Stimulated activated CD4-positive, alpha-beta T cell treated with anti-CD3 and anti-CD28 coated beads, Interleukin-12 subunit alpha, Interleukin-12 subunit beta, amount 100 ng/mL, for 24 hours (primary cell): ENCODE results near the gene CACNA2D2.

Experiments
- DNase-seq, 2 experiments: peaks; one replicate each; pipeline ENCODE4 v3.0.0-alpha.2; 2020; ENCODE audit warnings: low read depth in 2 of 2

Gene CACNA2D2

GRCh38 chr3:50502225-50502583 lies 1.2 kb downstream of the CACNA2D2 start:
- DNase-seq = no peak

DNA sequence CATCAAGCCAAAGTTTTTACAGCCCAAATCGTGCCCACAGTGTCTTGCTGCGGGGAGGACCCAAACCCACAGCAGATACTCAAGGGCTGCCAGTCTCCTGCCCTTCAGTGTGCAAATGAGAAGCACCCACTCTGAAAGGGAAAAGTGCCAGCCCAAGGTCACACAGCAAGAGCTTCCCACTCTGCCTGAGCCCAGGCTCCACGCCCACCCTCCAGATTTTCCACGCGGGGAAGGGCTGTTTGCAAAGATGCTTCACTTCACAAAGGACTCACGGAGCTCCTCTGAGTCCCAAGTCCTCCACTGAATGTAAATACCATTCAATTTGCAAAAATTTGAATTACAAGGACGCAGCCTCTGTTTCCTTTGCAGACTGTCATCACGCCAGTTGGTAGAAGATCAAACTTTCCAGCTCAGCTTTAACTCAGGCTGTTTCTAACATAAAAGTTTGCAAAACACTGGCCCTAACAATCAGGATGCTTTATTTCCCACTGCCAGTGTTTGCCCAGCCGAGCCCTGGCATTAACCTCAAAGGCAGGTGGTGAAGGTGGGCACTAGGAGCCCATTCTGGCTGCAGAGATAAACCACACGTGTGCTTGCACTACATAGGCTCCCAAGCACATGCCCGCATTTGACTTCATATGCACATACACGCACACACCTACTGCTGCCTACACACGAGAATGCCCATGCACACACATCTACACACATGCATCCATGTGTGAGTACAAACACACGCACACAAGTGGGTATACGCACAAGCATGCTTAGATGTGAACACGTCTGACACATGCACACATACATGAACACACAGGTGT lies 7.6 kb downstream of the CACNA2D2 start:
- no peak for DNase-seq

- DNase-seq = no peak
Measured at GRCh38 chr3:50494126-50494525, 9.3 kb downstream of the CACNA2D2 start.

DNA sequence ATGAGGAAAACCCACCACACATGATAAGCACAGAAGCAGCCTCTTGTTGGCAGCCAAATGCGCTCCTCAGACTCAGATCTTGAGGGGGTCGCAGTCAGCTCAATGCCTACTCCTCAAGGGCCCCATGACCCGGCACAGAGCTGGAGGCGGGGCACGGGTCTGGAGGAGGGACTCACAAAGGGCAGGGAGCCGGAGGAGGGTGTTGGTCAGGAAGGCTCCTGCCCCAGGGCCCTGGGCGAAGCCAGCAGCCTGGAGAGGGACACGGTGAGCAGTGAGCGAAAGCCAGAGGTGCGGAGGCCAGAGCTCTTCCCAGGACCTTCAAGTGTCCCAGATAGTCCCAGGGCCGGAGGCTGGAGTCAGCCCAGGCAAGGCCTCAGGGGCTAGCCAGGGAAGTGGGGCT lies 9.8 kb downstream of the CACNA2D2 start:
- no peak for DNase-seq

DNA sequence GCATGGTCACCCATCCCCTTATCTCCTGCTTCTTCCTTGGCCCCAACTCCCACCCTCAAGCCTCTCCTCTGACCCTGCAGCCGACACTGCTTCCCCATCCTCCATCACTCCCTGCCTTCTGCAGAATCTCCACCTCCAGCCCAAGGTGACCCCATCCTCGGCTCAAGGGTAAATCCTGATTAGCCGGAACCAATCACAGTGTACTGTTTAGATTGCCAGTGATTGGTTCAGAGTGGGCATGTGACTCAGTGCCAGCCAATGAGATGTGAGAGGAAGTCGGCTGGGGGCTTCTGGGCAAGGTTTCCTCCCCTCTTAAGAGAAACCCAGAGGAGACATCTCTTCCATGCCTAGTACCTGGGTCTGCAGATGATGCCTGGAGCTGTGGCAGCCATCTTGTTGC lies 10.3 kb downstream of the CACNA2D2 start:
- no peak for DNase-seq

DNA sequence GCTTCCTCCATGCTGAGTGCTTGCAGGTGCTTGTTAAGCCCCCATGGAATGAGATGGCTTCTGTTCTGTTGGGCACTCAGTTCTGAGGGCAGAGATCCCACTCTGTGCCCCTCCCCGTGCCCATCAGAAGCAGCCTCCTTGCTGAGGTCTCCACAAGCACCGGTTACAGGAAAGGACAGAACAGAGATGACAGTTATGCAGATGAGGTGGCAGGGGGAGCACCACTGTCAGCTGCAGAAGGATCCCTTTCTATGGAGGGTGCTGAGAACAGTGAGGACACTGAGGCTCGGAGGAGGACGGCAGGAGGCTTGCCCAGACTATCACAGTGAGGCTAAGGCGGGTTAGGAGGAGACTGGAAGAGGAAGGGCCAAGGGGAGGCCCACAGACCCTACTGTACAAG lies 12.4 kb downstream of the CACNA2D2 start:
- no peak for DNase-seq

GRCh38 chr3:50490424-50490823 lies 13.0 kb downstream of the CACNA2D2 start:
- no peak for DNase-seq

DNA sequence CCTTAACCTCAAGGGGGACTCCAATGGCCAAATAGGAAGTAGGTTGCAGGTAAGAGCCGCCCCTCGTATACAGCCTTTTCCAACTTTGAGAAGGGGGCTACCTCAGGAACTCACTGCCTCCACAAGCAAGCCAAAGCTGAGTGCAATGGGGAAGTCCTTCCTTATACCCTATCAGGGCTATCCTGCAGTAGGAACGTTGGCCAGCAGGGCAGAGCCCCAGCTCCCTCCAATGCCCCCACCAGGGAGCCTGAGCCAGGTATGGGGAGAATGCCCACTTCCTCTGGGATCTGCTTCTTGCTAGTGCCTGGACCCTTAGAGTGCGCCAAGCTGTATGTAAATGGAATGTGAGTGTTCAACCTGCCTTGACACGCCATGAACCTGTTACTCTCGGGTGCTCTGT lies 16.3 kb downstream of the CACNA2D2 start:
- DNase-seq = no peak

DNA sequence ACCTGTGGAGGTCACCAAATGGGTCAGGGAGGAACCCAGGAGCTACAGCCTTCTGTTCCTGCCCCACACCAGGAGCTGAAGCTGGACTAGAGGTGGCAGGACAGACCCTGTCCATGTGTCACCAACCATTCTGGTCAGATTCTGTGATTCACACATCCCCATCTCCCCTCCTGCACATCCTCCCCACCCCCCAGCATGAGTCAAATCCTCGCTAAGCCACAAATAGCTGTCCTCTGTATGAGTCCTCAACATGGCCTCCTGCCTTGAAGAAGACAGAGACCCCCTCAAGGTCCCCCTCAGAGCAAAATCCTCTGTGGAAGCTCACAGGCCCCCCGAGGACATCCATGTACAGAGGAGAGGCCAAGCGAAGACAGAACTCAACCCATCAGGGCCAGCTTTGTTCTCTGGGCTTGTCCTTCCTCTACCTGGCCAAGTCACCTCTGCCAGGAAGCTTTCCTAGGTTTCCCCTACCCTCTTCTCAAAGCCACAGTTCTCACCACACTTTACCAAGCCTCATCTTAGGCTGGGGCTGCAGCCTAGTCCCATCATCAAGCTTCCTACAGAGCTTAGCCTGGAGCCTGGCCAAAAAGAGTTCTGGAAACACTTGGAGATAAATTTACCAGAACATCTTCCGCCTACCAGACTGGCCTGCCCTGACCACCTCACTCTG lies 17.1 kb downstream of the CACNA2D2 start:
- DNase-seq = no peak

DNA sequence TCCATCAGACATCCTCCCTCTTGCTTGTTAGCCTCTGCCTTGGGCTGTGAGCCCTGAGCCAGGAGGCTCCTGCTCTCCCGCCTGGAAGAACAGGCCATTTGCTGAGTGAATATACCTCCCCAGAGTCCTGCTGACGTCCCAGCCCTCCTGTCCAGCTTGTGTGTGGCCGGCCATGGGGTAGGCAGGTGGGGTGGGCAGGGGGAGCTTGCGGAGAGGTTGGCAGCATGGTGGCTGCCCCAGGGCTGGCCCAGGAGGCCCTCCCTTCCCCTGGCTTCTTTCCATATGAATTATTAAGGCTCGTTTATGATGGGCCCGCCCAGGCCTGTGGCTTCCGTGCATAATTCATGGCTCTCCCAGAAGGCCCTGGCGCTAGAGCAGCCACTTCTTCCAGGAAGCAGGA lies 18.7 kb downstream of the CACNA2D2 start:
- DNase-seq = no peak

GRCh38 chr3:50483374-50483773 lies 20.1 kb downstream of the CACNA2D2 start:
- no peak for DNase-seq

DNA sequence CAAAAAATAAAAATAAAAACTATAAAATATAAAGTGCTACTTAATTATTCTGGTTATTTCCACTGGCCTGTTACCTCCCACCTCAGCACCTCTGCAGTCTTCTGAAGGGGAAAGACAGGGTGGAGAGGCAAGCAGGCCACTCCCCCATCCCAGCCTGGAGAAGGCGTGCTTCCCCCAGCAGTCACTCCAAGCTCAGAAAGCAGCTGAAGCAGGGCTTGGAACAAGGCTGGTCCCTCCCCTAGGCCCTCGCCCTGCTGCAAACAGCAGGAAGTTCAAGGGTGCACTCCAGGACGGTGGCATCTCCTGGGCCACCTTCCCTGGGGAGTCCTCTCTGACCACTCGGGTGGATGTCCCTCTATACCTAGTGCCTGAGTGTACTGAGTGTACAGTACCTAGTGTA lies 21.4 kb downstream of the CACNA2D2 start:
- DNase-seq = no peak

DNA sequence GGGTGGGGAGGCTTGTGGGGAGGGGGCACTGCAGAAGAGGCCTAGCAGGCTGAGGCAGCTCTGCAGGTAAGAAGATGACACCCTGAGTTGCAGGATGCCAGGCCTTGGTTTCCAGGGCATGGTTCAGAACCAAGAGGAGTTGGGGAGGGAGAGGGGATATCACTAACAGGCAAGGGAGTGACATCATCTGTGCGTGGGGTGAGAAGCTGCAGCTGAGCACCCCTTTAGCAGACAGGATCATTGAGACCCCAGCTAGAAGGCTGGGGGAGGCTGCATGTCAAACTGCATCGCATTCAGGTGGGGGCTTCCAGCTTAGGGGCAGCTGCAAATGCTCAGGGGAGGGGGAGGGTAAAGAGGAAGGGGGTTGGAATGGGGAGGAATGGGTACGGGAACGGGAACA lies 23.0 kb downstream of the CACNA2D2 start:
- no peak for DNase-seq

DNA sequence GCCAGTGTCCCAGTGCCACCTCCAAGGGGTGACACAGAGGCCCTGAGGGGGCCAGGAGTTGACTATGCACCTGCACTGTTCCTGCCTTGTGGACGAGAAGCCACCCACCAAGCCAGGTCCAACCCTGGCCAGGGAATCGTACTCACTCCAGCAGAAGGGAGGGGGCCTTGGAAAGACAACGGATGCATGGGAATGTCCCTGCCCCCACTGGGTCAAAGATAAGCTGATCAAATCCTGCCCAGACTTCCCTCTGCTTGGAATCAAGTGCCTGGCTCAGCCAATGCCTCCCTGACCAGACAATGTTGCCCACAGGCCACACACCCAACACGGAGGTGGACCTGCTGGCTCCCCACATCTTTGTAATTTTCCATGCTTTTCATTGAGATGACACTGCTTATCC lies 23.9 kb downstream of the CACNA2D2 start:
- no peak for DNase-seq

DNA sequence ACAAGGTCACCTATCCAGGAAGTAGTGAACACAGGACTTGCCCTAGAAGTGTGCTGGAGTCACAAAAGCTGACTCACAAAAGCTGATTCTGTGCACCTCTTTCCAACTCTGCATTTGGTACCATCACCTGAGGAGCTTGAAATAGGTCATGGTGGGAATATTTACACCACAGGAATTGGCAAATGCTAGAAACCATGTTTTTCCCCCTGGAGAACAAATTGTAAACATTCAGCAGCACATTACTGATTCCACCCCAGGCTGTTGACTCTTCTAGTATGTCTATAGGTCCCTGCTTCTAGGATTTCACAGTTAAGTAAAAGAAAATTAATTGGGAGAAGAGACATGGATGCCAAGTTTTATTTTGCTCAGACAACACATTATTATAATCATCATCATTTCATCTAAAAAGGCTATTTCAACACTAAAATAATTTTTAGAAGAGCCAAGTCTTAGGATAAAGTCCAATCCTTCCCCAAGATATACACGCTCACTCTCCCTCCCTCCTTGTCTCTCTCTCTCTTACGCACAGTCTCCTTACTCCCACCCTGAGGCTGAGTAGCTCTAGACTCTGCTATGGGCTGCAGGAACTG lies 24.7 kb downstream of the CACNA2D2 start:
- no peak for DNase-seq

DNA sequence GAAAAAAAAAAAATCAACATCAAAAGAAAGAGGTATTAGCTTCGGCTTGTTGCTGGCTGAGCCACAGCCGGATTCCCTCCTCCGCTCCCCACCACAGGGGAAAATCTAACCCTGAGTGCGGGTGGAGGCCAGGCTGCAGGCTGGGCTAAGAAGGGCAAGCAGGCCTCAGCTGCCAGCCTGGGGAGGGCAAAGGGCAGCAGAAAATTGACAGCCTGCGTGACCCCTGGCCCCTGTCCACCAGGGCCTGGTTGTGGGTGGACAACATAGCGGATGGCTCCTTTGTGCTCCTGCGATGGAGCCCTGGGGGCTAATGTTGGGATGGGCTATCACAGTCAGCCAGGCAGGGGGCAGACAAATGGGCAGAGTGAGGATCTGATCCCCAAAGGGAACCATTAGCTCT lies 25.4 kb downstream of the CACNA2D2 start:
- DNase-seq = no peak

GRCh38 chr3:50475348-50475747 lies 28.1 kb downstream of the CACNA2D2 start:
- no peak for DNase-seq

- DNase-seq = no peak
Measured at GRCh38 chr3:50474717-50475116, 28.7 kb downstream of the CACNA2D2 start.

GRCh38 chr3:50473768-50474167 lies 29.7 kb downstream of the CACNA2D2 start:
- DNase-seq = no peak

DNA sequence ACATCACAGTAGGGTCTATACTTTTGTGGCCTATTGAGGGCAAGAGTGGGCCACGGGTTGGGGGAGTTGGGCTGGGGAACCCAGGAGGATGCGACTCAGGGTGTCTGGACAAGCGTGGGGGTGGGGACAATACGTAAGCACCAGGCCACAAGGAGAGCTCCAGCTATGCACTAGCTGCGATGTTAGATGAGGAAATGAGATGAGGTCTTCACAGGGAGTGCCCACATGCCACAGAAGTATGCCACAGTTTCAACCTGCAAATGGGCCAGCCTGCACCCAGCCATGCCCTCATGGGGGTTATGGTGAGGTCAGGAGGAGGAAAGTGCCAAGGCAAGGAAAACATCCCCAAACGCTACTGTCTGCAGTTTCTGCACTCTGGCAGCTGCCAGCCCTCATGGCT lies 30.5 kb downstream of the CACNA2D2 start:
- DNase-seq = no peak

GRCh38 chr3:50470658-50471057 lies 32.8 kb downstream of the CACNA2D2 start:
- no peak for DNase-seq

DNA sequence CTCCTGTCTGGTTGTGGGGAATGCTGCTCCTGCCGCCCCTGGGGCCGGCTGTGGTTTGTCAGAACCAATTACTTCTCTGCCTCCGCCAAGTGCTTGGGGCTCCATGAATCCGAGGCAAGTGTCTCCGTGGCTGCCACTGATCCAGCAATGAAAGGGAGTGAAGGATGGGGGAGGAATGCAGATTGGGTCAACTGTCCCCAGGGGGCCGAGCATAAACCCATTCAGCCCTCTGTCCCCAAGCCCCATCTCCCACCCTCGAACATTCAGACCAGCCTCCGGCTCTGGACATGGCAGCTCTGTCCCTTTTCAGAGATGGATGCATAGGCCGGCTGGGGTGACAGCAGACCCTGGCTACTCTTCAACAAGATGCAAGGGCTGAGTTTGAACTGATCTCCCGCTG lies 35.5 kb downstream of the CACNA2D2 start:
- no peak for DNase-seq

DNA sequence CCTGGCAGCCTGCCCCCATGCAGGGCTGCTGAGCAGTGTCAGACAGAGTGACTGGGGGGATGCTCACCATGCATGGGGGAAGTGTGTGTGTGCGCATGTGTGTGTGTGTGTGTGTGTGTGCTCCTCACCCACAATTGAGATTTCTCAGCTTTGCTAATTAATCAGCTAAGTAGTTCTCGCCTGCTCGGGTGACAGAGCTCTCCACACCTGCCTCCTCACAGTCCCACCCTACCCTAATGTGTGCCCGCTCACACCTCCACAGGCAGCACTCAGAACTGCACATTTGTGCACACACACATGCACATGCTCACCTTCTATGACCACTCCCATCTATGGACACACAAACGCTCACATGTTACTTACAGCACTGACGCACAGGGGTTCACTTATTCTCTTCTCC lies 37.3 kb downstream of the CACNA2D2 start:
- no peak for DNase-seq
